Measurements from ENCODE around the gene STX11.

STX11 gene

GRCh38 chr6:144189351-144189750, 39.0 kb downstream of the STX11 start:
- ChIA-PET CTCF (interaction anchor here (1.0 kb wide), 1 partner anchor 26 kb away, joined by 3 read pairs; no protein-coding TSS in a partner anchor), POLR2A (no interaction called here)
- DNase-seq (ENCODE audit: low read depth, low spot score), result no peak
- TF ChIP-seq CTCF (IDR thresholded peaks at IDR 0.05; ENCODE audit: insufficient read depth, low read length, missing control alignments), result no peak
- H3K4me3 ChIP-seq (ENCODE audit: low read depth, low read length), result no peak overlapping the region

- no peak overlapping the region for H3K4me3 ChIP-seq (ENCODE audit: low read depth, low read length)
- POLR2A ChIA-PET, result no interaction called here
- no peak for DNase-seq (ENCODE audit: low read depth, low spot score)
- CTCF ChIA-PET, result interaction anchor here (1.0 kb wide), 1 partner anchor 25 kb away, joined by 3 read pairs; no protein-coding TSS in a partner anchor
- no peak for TF ChIP-seq CTCF (IDR thresholded peaks at IDR 0.05; ENCODE audit: insufficient read depth, low read length, missing control alignments)
Observed at GRCh38 chr6:144190080-144190479, 39.8 kb downstream of the STX11 start.

- no peak for DNase-seq (ENCODE audit: low read depth, low spot score)
- no peak for TF ChIP-seq CTCF (IDR thresholded peaks at IDR 0.05; ENCODE audit: insufficient read depth, low read length, missing control alignments)
- ChIA-PET POLR2A (no interaction called here), CTCF (interaction anchor here (0.6 kb wide), 1 partner anchor 12 kb away, joined by 3 read pairs; no protein-coding TSS in a partner anchor)
- H3K4me3 ChIP-seq (ENCODE audit: low read depth, low read length), result no peak overlapping the region
Observed at GRCh38 chr6:144190593-144190992, 40.3 kb downstream of the STX11 start.

- ChIA-PET POLR2A (no interaction called here), CTCF (no interaction called here)
- TF ChIP-seq CTCF (IDR thresholded peaks at IDR 0.05; ENCODE audit: insufficient read depth, low read length, missing control alignments), result no peak
- no peak for DNase-seq (ENCODE audit: low read depth, low spot score)
- H3K4me3 ChIP-seq (ENCODE audit: low read depth, low read length), result no peak overlapping the region
Observed at GRCh38 chr6:144193181-144193580, 42.9 kb downstream of the STX11 start.

GRCh38 chr6:144194293-144194810, 44.0 kb downstream of the STX11 start:
- no peak overlapping the region for H3K4me3 ChIP-seq (ENCODE audit: low read depth, low read length)
- POLR2A ChIA-PET, result no interaction called here
- DNase-seq (ENCODE audit: low read depth, low spot score), result no peak
- TF ChIP-seq CTCF (IDR thresholded peaks at IDR 0.05; ENCODE audit: insufficient read depth, low read length, missing control alignments), result no peak
- CTCF ChIA-PET, result no interaction called here

GRCh38 chr6:144195671-144196270, 45.5 kb downstream of the STX11 start:
- DNase-seq (ENCODE audit: low read depth, low spot score), result no peak
- no peak overlapping the region for H3K4me3 ChIP-seq (ENCODE audit: low read depth, low read length)
- ChIA-PET CTCF (no interaction called here), POLR2A (no interaction called here)
- no peak for TF ChIP-seq CTCF (IDR thresholded peaks at IDR 0.05; ENCODE audit: insufficient read depth, low read length, missing control alignments)

All from AG04449 (cell line).